ENCODE results near the gene XRCC5.

The XRCC5 gene

DNA sequence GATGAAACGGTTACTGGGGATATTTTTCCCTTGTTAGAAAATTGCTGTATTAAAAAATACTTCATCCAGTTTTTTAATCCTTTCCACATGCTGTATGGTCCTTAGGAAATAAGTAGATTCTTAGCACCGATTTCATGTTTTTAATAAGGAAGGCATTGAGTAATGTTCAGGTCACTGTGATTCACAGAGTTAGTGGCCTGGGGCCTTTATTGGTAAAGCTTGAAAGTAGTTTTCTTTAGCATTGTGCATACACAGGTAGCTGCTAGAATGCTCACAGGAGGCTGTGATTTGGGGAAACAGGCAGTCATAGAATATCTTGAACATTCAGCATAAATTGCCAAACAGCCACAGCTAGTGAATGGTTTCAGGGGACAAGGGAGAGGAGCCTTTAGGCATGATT lies 79.8 kb downstream of the XRCC5 start:
- peak; percentile 59 for ATAC-seq
- TF ChIP-seq OSR1 (CRISPR knock-in tag; IDR thresholded peaks at IDR 0.05) (no peak), ISL1 (CRISPR knock-in tag; IDR thresholded peaks at IDR 0.05) (no peak)

DNA sequence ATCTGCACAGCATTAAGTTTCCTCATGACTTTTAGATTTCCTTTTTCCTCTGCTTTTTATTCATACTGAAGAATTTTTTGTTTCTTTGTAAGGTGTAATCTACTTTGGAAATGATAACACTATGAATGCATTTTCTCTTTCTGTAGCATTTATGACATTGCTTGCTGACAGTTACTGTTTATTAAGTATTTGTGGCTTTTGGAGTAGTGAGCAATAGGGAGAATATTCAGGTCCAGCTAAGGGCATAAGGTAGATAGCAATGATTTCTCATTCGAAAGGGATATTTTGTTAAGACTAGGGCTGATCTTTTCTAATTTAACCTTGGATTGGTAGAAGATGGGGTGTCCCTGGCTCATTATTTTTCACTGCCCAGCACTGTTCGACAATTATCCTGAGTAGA lies 80.3 kb downstream of the XRCC5 start:
- ATAC-seq = peak; percentile 57
- no peak for TF ChIP-seq ZNF70 (CRISPR knock-in tag; IDR thresholded peaks at IDR 0.05)
- TF ChIP-seq ISL1 (CRISPR knock-in tag; IDR thresholded peaks at IDR 0.05) = no peak
- TF ChIP-seq, protein P1, sequence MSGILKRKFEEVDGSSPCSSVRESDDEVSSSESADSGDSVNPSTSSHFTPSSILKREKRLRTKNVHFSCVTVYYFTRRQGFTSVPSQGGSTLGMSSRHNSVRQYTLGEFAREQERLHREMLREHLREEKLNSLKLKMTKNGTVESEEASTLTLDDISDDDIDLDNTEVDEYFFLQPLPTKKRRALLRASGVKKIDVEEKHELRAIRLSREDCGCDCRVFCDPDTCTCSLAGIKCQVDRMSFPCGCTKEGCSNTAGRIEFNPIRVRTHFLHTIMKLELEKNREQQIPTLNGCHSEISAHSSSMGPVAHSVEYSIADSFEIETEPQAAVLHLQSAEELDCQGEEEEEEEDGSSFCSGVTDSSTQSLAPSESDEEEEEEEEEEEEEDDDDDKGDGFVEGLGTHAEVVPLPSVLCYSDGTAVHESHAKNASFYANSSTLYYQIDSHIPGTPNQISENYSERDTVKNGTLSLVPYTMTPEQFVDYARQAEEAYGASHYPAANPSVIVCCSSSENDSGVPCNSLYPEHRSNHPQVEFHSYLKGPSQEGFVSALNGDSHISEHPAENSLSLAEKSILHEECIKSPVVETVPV (CRISPR knock-in tag; IDR thresholded peaks at IDR 0.05) = no peak
- no peak for TF ChIP-seq ZFP30 (CRISPR knock-in tag; IDR thresholded peaks at IDR 0.05)
- no peak for TF ChIP-seq RARB (CRISPR knock-in tag; IDR thresholded peaks at IDR 0.05)
- TF ChIP-seq, protein P2, sequence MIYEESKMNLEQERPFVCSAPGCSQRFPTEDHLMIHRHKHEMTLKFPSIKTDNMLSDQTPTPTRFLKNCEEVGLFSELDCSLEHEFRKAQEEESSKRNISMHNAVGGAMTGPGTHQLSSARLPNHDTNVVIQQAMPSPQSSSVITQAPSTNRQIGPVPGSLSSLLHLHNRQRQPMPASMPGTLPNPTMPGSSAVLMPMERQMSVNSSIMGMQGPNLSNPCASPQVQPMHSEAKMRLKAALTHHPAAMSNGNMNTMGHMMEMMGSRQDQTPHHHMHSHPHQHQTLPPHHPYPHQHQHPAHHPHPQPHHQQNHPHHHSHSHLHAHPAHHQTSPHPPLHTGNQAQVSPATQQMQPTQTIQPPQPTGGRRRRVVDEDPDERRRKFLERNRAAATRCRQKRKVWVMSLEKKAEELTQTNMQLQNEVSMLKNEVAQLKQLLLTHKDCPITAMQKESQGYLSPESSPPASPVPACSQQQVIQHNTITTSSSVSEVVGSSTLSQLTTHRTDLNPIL (CRISPR knock-in tag; IDR thresholded peaks at IDR 0.05; ENCODE audit: low read depth) = no peak
- TF ChIP-seq ZFP3 (CRISPR knock-in tag; IDR thresholded peaks at IDR 0.05) = no peak
- TF ChIP-seq ZC3H10 (CRISPR knock-in tag; IDR thresholded peaks at IDR 0.05) = no peak
- no peak for TF ChIP-seq TCF4 (CRISPR knock-in tag; IDR thresholded peaks at IDR 0.05; ENCODE audit: borderline replicate concordance)
- no peak for TF ChIP-seq ESRRG (CRISPR knock-in tag; IDR thresholded peaks at IDR 0.05)
- no peak for TF ChIP-seq ZNF8 (CRISPR knock-in tag; IDR thresholded peaks at IDR 0.05)
- TF ChIP-seq ZNF565 (CRISPR knock-in tag; conservative IDR thresholded peaks at IDR 0.05; ENCODE audit: low read depth) = no peak
- no peak for TF ChIP-seq TOX (CRISPR knock-in tag; IDR thresholded peaks at IDR 0.05; ENCODE audit: borderline replicate concordance)
- no peak for TF ChIP-seq BACH2 (CRISPR knock-in tag; IDR thresholded peaks at IDR 0.05; ENCODE audit: borderline replicate concordance)
- TF ChIP-seq, protein P3, sequence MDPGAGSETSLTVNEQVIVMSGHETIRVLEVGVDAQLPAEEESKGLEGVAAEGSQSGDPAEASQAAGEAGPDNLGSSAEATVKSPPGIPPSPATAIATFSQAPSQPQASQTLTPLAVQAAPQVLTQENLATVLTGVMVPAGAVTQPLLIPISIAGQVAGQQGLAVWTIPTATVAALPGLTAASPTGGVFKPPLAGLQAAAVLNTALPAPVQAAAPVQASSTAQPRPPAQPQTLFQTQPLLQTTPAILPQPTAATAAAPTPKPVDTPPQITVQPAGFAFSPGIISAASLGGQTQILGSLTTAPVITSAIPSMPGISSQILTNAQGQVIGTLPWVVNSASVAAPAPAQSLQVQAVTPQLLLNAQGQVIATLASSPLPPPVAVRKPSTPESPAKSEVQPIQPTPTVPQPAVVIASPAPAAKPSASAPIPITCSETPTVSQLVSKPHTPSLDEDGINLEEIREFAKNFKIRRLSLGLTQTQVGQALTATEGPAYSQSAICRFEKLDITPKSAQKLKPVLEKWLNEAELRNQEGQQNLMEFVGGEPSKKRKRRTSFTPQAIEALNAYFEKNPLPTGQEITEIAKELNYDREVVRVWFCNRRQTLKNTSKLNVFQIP (CRISPR knock-in tag; IDR thresholded peaks at IDR 0.05; ENCODE audit: borderline replicate concordance, low read depth) = no peak
- no peak for TF ChIP-seq ARNTL (CRISPR knock-in tag; IDR thresholded peaks at IDR 0.05; ENCODE audit: borderline replicate concordance, low read depth)
- TF ChIP-seq, protein P4, sequence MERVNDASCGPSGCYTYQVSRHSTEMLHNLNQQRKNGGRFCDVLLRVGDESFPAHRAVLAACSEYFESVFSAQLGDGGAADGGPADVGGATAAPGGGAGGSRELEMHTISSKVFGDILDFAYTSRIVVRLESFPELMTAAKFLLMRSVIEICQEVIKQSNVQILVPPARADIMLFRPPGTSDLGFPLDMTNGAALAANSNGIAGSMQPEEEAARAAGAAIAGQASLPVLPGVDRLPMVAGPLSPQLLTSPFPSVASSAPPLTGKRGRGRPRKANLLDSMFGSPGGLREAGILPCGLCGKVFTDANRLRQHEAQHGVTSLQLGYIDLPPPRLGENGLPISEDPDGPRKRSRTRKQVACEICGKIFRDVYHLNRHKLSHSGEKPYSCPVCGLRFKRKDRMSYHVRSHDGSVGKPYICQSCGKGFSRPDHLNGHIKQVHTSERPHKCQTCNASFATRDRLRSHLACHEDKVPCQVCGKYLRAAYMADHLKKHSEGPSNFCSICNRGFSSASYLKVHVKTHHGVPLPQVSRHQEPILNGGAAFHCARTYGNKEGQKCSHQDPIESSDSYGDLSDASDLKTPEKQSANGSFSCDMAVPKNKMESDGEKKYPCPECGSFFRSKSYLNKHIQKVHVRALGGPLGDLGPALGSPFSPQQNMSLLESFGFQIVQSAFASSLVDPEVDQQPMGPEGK (CRISPR knock-in tag; IDR thresholded peaks at IDR 0.05; ENCODE audit: borderline replicate concordance) = no peak
- TF ChIP-seq, protein P5, sequence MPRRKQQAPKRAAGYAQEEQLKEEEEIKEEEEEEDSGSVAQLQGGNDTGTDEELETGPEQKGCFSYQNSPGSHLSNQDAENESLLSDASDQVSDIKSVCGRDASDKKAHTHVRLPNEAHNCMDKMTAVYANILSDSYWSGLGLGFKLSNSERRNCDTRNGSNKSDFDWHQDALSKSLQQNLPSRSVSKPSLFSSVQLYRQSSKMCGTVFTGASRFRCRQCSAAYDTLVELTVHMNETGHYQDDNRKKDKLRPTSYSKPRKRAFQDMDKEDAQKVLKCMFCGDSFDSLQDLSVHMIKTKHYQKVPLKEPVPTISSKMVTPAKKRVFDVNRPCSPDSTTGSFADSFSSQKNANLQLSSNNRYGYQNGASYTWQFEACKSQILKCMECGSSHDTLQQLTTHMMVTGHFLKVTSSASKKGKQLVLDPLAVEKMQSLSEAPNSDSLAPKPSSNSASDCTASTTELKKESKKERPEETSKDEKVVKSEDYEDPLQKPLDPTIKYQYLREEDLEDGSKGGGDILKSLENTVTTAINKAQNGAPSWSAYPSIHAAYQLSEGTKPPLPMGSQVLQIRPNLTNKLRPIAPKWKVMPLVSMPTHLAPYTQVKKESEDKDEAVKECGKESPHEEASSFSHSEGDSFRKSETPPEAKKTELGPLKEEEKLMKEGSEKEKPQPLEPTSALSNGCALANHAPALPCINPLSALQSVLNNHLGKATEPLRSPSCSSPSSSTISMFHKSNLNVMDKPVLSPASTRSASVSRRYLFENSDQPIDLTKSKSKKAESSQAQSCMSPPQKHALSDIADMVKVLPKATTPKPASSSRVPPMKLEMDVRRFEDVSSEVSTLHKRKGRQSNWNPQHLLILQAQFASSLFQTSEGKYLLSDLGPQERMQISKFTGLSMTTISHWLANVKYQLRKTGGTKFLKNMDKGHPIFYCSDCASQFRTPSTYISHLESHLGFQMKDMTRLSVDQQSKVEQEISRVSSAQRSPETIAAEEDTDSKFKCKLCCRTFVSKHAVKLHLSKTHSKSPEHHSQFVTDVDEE (CRISPR knock-in tag; IDR thresholded peaks at IDR 0.05) = no peak
- no peak for TF ChIP-seq CSDC2 (CRISPR knock-in tag; IDR thresholded peaks at IDR 0.05)
- no peak for TF ChIP-seq OSR1 (CRISPR knock-in tag; IDR thresholded peaks at IDR 0.05)

DNA sequence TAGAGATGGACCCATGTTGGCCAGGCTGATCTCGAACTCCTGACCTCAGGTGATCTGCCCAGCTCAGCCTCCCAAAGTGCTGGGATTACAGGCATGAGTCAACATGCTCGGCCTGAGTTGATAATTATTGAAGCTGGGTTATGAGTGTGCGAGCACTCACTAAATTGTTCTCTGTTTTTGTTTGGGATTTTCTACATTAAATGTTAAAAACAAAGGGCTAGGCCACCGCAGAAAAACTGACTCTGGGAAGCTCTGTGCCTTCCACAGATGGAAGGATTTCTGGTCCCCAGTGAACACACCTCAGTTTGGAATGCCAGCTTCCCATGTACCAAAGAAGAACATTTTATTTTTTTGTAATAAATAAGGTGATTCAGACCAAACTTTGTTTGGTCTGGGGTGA lies 83.0 kb downstream of the XRCC5 start:
- no peak for TF ChIP-seq RARB (CRISPR knock-in tag; IDR thresholded peaks at IDR 0.05)
- TF ChIP-seq, protein P5 (CRISPR knock-in tag; IDR thresholded peaks at IDR 0.05) = no peak
- TF ChIP-seq, protein P3 (CRISPR knock-in tag; IDR thresholded peaks at IDR 0.05; ENCODE audit: borderline replicate concordance, low read depth) = no peak
- TF ChIP-seq, protein P4 (CRISPR knock-in tag; IDR thresholded peaks at IDR 0.05; ENCODE audit: borderline replicate concordance) = no peak
- no peak for TF ChIP-seq ZFP3 (CRISPR knock-in tag; IDR thresholded peaks at IDR 0.05)
- TF ChIP-seq ARNTL (CRISPR knock-in tag; IDR thresholded peaks at IDR 0.05; ENCODE audit: borderline replicate concordance, low read depth) = no peak
- TF ChIP-seq ZNF565 (CRISPR knock-in tag; conservative IDR thresholded peaks at IDR 0.05; ENCODE audit: low read depth) = no peak
- no peak for ATAC-seq
